GM19238 (cell line): Measurements from ENCODE around the gene ZNF428.

Source experiments
- DNase-seq: peaks from one replicate; pipeline ENCODE4 v3.0.0; 2011; ENCODE audit warnings: low spot score; ENCODE audit not compliant: insufficient read length

ZNF428 gene

GRCh38 chr19:43562698-43563241 lies 56.7 kb downstream of the ZNF428 start:
- DNase-seq, result peak; percentile 30

GRCh38 chr19:43562226-43562697 lies 57.2 kb downstream of the ZNF428 start:
- DNase-seq, result no peak

- DNase-seq, result no peak
These were observed 58.1 kb downstream of the ZNF428 start for GRCh38 chr19:43561139-43561970.

GRCh38 chr19:43560687-43561086 lies 58.7 kb downstream of the ZNF428 start:
- DNase-seq, result no peak
